HepG2 (cell line): Measurements from ENCODE around the gene COPS7A. TPM values are rescaled to one million over a fixed set of nuclear protein-coding genes. Genes with fewer than 3 reads are reported as not detected.

Experiments used
- FLYWCH1 ChIP-seq: sonication (generic); formaldehyde crosslinking; IDR thresholded peaks from 2 replicates; pipeline ENCODE4 v1.8.1; 2023; ENCODE audit warnings: mild to moderate bottlenecking, missing genetic modification reagents
- FOXP1 ChIP-seq, 2 experiments: fragments of 450-650 bp in 1 of 2; IDR thresholded peaks; 2 replicates each; pipeline ENCODE4 v1.6.1; 2017 to 2018; ENCODE audit warnings: antibody characterized with exemption in 1 of 2
- NFYB ChIP-seq: sonication (generic); formaldehyde crosslinking; IDR thresholded peaks from 2 replicates; pipeline ENCODE4 v1.4.0; 2020; ENCODE audit warnings: missing genetic modification reagents
- PCBP2 ChIP-seq: fragments of 200-400 bp; formaldehyde crosslinking; optimal IDR thresholded peaks from 2 replicates; pipeline ENCODE3; 2018; ENCODE audit warnings: low read length, low read depth; ENCODE audit not compliant: poor library complexity, severe bottlenecking
- POLR2A ChIP-seq, 2 experiments: IDR thresholded peaks; 2 replicates each; pipeline ENCODE4 v1.6.1; 2011; ENCODE audit warnings: low read depth in 2 of 2, low read length in 2 of 2, mild to moderate bottlenecking in 1 of 2, moderate library complexity in 1 of 2; ENCODE audit not compliant: insufficient read depth in 1 of 2
- POLR2G ChIP-seq: fragments of 200-400 bp; formaldehyde crosslinking; IDR thresholded peaks from 2 replicates; pipeline ENCODE4 v1.6.1; 2018; ENCODE audit warnings: mild to moderate bottlenecking, low read depth, low read length, moderate library complexity
- RFX3 ChIP-seq: IDR thresholded peaks from 2 replicates; pipeline ENCODE4 v1.6.1; 2016; ENCODE audit warnings: missing biosample characterization, missing genetic modification reagents
- SIN3A ChIP-seq: IDR thresholded peaks from 2 replicates; pipeline ENCODE4 v1.6.1; 2011; ENCODE audit warnings: low read depth, mild to moderate bottlenecking, control low read depth, low read length, borderline replicate concordance
- SNAPC2 ChIP-seq: sonication (generic); formaldehyde crosslinking; IDR thresholded peaks from 2 replicates; pipeline ENCODE4 v1.8.1; 2022; ENCODE audit warnings: mild to moderate bottlenecking, missing genetic modification reagents
- ZBTB7B ChIP-seq: sonication (generic); formaldehyde crosslinking; IDR thresholded peaks from 2 replicates; pipeline ENCODE4 v1.4.0; 2020; ENCODE audit warnings: missing genetic modification reagents
- ZFP36 ChIP-seq: fragments of 150-350 bp; IDR thresholded peaks from 2 replicates; pipeline ENCODE4 v1.6.1; 2018; ENCODE audit warnings: borderline replicate concordance, low read length, low read depth; ENCODE audit not compliant: partially characterized antibody
- ZNF570 ChIP-seq: sonication (generic); formaldehyde crosslinking; IDR thresholded peaks from 2 replicates; pipeline ENCODE4 v1.4.0; 2020; ENCODE audit warnings: mild to moderate bottlenecking, missing genetic modification reagents, borderline replicate concordance
- ZNF7 ChIP-seq: IDR thresholded peaks from 2 replicates; pipeline ENCODE4 v1.6.1; 2016; ENCODE audit warnings: missing biosample characterization, missing genetic modification reagents
- ZSCAN9 ChIP-seq: IDR thresholded peaks from 2 replicates; pipeline ENCODE4 v1.6.1; 2016; ENCODE audit warnings: borderline replicate concordance
- polyA plus RNA-seq, 8 experiments: library from polyadenylated mRNA; depleted of rRNA in 3 of 8; stranded (reverse) in 7 of 8; unstranded in 1 of 8; fragments of >200 nt; fragmentation: Illumina TruSeq in 4 of 8; extraction: Trizol in 4 of 8; gene quantifications; 2 replicates each; pipeline versions ENCODE4 v1.2.1 to v1.2.3, GENCODE V29; 2011 to 2016; ENCODE audit warnings: low read depth in 4 of 8, missing spikeins in 1 of 8, mixed read lengths in 1 of 8; ENCODE audit not compliant: insufficient read depth in 1 of 8
- total RNA-seq, 5 experiments: library from RNA; depleted of rRNA; stranded (reverse); fragments of >200 nt; fragmentation: Illumina TruSeq; extraction: Trizol; gene quantifications; 2 replicates each; pipeline ENCODE4 v1.2.3, GENCODE V29; 2016; ENCODE audit warnings: low read depth in 1 of 5
- TF ChIP-seq, protein P1 (sequence below): sonication (generic); formaldehyde crosslinking; IDR thresholded peaks from 2 replicates; pipeline ENCODE4 v1.5.1; 2020; ENCODE audit warnings: missing genetic modification reagents, mild to moderate bottlenecking, borderline replicate concordance
- TF ChIP-seq, protein P2 (sequence below): sonication (generic); formaldehyde crosslinking; IDR thresholded peaks from 2 replicates; pipeline ENCODE4 v1.5.1; 2020; ENCODE audit warnings: missing genetic modification reagents, mild to moderate bottlenecking, borderline replicate concordance
- TF ChIP-seq, protein P3 (sequence below): sonication (generic); formaldehyde crosslinking; IDR thresholded peaks from one replicate; pipeline ENCODE4 v1.5.1; 2020; ENCODE audit warnings: mild to moderate bottlenecking, missing genetic modification reagents; ENCODE audit errors: not compliant biosample characterization

Gene COPS7A
- total and polyA plus RNA-seq, 2 of the 13 experiments (the other 11 are each of a cell fraction or from before 2014, with no cell fraction given) = 40.0 to 73.6 TPM

DNA sequence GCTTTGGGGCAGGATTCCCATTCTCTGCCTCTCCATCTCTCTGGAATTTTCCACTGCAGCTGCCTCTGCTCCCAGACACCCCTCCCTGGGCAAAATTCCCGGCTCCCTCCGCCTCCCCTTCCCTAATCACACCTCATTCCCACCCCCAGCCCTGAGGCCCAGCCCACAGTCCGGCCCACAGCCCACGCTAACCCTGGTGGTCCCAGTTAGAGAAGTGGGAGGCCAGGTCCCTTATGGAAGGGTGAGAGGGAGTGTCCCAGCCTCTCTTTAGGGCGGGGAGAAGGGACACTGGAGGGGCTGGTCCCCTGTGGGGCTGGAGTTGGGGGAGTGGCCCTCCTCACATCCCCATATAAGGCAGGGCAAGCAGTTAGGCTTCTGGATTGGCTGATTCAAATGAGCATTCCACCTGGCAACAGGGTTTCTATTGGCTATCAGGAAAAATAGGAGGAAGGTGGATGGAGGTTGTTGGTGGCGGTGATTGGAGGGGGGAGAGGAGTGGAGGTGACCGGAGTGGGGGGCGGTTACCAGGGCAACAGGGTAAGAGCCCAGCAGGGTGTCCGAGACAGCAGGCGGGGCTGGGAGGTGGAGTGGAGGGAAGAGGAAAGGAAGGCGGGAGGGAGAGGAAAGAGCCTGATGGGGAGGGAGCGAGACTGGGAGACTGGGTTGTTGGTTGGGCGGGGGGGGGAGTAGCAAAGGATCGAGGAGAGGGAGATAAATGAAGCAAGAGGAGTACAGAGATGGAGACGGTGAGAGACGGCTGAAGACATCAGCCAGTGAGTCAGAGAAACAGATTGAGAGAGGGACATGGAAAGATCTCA is 40.4 kb downstream of the COPS7A start (continued):
- no peak for TF ChIP-seq FLYWCH1
- TF ChIP-seq PCBP2 = peak; percentile 65
- TF ChIP-seq SIN3A = peak; percentile 41; the same call in 1 of the 2 replicates
- TF ChIP-seq, protein P1, sequence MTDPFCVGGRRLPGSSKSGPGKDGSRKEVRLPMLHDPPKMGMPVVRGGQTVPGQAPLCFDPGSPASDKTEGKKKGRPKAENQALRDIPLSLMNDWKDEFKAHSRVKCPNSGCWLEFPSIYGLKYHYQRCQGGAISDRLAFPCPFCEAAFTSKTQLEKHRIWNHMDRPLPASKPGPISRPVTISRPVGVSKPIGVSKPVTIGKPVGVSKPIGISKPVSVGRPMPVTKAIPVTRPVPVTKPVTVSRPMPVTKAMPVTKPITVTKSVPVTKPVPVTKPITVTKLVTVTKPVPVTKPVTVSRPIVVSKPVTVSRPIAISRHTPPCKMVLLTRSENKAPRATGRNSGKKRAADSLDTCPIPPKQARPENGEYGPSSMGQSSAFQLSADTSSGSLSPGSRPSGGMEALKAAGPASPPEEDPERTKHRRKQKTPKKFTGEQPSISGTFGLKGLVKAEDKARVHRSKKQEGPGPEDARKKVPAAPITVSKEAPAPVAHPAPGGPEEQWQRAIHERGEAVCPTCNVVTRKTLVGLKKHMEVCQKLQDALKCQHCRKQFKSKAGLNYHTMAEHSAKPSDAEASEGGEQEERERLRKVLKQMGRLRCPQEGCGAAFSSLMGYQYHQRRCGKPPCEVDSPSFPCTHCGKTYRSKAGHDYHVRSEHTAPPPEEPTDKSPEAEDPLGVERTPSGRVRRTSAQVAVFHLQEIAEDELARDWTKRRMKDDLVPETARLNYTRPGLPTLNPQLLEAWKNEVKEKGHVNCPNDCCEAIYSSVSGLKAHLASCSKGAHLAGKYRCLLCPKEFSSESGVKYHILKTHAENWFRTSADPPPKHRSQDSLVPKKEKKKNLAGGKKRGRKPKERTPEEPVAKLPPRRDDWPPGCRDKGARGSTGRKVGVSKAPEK (CRISPR knock-in tag) = no peak
- peak; percentile 80 for TF ChIP-seq NFYB (CRISPR knock-in tag)
- TF ChIP-seq ZBTB7B (CRISPR knock-in tag) = peak; percentile 86
- TF ChIP-seq POLR2G = peak; percentile 64; the same call in 1 of the 2 replicates
- TF ChIP-seq, protein P2, sequence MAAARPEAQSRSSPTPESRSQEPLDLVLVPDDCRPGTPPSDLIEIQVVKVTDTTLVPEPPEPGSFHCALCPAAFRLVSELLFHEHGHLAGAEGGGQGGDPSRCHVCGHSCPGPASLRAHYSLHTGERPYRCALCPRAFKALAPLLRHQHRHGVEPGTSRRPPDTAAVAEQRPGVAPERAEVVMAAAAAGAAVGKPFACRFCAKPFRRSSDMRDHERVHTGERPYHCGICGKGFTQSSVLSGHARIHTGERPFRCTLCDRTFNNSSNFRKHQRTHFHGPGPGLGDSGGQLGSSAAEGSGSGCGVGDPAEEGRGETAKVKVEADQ = 0 out of 2 replicates have a peak, but pooled peaks have one; percentile 15
- no peak for TF ChIP-seq ZNF570
- TF ChIP-seq POLR2A (IDR thresholded peaks at IDR 0.05; ENCODE audit: insufficient read depth in 1 of 2, low read depth in 2 of 2, low read length in 2 of 2) = no peak
- TF ChIP-seq FOXP1 (IDR thresholded peaks at IDR 0.05) = no peak
- TF ChIP-seq FOXP1 (CRISPR knock-in tag; IDR thresholded peaks at IDR 0.05) = no peak
- 0 out of 2 replicates have a peak, but pooled peaks have one; percentile 3 for TF ChIP-seq SNAPC2 (CRISPR knock-in tag)
- no peak for TF ChIP-seq ZSCAN9 (CRISPR knock-in tag)
- TF ChIP-seq ZFP36 = peak; percentile 87
- no peak for TF ChIP-seq ZNF7 (CRISPR knock-in tag)
- peak; percentile 80 for TF ChIP-seq RFX3 (CRISPR knock-in tag)
- TF ChIP-seq, protein P3, sequence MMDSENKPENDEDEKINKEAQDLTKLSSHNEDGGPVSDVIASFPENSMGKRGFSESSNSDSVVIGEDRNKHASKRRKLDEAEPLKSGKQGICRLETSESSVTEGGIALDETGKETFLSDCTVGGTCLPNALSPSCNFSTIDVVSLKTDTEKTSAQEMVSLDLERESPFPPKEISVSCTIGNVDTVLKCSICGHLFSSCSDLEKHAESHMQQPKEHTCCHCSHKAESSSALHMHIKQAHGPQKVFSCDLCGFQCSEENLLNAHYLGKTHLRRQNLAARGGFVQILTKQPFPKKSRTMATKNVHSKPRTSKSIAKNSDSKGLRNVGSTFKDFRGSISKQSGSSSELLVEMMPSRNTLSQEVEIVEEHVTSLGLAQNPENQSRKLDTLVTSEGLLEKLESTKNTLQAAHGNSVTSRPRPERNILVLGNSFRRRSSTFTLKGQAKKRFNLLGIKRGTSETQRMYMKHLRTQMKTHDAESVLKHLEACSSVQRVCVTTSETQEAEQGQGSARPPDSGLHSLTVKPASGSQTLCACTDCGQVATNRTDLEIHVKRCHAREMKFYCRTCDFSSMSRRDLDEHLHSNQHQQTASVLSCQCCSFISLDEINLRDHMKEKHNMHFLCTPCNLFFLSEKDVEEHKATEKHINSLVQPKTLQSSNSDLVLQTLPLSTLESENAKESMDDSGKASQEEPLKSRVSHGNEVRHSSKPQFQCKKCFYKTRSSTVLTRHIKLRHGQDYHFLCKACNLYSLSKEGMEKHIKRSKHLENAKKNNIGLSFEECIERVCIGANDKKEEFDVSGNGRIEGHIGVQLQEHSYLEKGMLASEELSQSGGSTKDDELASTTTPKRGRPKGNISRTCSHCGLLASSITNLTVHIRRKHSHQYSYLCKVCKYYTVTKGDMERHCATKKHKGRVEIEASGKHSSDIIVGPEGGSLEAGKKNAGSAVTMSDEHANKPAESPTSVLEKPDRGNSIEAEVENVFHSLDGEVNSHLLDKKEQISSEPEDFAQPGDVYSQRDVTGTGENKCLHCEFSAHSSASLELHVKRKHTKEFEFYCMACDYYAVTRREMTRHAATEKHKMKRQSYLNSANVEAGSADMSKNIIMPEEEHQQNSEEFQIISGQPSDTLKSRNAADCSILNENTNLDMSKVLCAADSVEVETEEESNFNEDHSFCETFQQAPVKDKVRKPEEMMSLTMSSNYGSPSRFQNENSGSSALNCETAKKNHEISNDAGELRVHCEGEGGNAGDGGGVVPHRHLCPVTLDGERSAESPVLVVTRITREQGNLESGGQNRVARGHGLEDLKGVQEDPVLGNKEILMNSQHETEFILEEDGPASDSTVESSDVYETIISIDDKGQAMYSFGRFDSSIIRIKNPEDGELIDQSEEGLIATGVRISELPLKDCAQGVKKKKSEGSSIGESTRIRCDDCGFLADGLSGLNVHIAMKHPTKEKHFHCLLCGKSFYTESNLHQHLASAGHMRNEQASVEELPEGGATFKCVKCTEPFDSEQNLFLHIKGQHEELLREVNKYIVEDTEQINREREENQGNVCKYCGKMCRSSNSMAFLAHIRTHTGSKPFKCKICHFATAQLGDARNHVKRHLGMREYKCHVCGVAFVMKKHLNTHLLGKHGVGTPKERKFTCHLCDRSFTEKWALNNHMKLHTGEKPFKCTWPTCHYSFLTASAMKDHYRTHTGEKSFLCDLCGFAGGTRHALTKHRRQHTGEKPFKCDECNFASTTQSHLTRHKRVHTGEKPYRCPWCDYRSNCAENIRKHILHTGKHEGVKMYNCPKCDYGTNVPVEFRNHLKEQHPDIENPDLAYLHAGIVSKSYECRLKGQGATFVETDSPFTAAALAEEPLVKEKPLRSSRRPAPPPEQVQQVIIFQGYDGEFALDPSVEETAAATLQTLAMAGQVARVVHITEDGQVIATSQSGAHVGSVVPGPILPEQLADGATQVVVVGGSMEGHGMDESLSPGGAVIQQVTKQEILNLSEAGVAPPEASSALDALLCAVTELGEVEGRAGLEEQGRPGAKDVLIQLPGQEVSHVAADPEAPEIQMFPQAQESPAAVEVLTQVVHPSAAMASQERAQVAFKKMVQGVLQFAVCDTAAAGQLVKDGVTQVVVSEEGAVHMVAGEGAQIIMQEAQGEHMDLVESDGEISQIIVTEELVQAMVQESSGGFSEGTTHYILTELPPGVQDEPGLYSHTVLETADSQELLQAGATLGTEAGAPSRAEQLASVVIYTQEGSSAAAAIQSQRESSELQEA (CRISPR knock-in tag) = peak; percentile 41
